ENCODE data around the gene TRHDE.

- TF ChIP-seq ZNF133 (tag by site-specific recombination; IDR thresholded peaks at IDR 0.05) (no peak), KLF1 (tag by site-specific recombination; IDR thresholded peaks at IDR 0.05) (no peak), TCF7L2 (IDR thresholded peaks at IDR 0.05; ENCODE audit: borderline replicate concordance, low read depth, low read length) (no peak), ZNF776 (tag by site-specific recombination; IDR thresholded peaks at IDR 0.05; ENCODE audit: borderline replicate concordance) (no peak), ZNF175 (tag by site-specific recombination; IDR thresholded peaks at IDR 0.05) (no peak), ZNF266 (tag by site-specific recombination; IDR thresholded peaks at IDR 0.05; ENCODE audit: low read depth) (no peak), OSR2 (tag by site-specific recombination; IDR thresholded peaks at IDR 0.05) (no peak), BCL11B (tag by site-specific recombination; IDR thresholded peaks at IDR 0.05; ENCODE audit: low read depth) (no peak), SCRT1 (tag by site-specific recombination; IDR thresholded peaks at IDR 0.05; ENCODE audit: borderline replicate concordance) (no peak), ATF2 (tag by site-specific recombination; IDR thresholded peaks at IDR 0.05; ENCODE audit: low read depth) (no peak), MEIS1 (CRISPR knock-in tag; IDR thresholded peaks at IDR 0.05; ENCODE audit: borderline replicate concordance) (no peak), ZNF571 (tag by site-specific recombination; IDR thresholded peaks at IDR 0.05) (no peak)
- TF ChIP-seq, protein P1, sequence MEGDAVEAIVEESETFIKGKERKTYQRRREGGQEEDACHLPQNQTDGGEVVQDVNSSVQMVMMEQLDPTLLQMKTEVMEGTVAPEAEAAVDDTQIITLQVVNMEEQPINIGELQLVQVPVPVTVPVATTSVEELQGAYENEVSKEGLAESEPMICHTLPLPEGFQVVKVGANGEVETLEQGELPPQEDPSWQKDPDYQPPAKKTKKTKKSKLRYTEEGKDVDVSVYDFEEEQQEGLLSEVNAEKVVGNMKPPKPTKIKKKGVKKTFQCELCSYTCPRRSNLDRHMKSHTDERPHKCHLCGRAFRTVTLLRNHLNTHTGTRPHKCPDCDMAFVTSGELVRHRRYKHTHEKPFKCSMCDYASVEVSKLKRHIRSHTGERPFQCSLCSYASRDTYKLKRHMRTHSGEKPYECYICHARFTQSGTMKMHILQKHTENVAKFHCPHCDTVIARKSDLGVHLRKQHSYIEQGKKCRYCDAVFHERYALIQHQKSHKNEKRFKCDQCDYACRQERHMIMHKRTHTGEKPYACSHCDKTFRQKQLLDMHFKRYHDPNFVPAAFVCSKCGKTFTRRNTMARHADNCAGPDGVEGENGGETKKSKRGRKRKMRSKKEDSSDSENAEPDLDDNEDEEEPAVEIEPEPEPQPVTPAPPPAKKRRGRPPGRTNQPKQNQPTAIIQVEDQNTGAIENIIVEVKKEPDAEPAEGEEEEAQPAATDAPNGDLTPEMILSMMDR (tag by site-specific recombination; IDR thresholded peaks at IDR 0.05): no peak
Observed at GRCh38 chr12:72270961-72271360, 1.2 kb upstream of the TRHDE start.
